Embryonic facial prominence (tissue), 1 donor: Measurements from ENCODE around the gene NCOA4.
"Not testable (repeated sequence)": the region's sequence is repeated elsewhere in the genome, so short reads cannot be mapped to it uniquely, and the experiment has no call there.

Experiments
- DNase-seq: peaks from one replicate; pipeline ENCODE4 v3.0.0-alpha.2; 2016; ENCODE audit errors: extremely low spot score

Gene NCOA4

DNA sequence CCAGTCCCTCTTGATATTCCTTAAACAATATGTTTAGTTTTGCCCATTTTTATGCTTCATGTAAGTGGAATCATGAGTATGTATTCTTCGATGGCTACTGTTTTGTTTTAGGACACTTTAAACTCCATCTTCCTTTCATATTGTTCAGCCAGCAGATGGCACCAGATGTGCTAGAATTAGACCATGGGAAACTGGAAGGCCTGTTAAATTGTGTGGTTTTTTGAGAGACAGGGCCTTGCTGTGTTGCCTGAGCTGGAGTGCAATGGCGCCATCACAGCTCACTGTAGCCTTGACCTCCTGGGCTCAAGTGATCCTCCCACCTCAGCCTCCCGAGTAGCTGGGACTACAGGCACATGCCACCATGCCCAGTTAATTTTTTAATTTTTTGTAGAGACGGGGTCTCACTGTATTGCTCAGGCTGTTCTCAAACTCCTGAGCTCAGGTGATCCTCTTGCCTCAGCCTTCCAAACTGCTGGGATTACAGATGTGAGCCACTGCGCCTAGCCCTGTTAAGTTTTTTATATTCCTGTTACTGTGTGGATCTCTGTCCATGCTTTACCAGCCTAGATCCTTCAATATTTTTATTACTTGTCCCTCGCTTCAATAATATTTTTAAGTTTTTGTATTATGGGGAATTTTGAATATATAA lies 46.8 kb downstream of the NCOA4 start:
- DNase-seq: not testable (repeated sequence)

DNA sequence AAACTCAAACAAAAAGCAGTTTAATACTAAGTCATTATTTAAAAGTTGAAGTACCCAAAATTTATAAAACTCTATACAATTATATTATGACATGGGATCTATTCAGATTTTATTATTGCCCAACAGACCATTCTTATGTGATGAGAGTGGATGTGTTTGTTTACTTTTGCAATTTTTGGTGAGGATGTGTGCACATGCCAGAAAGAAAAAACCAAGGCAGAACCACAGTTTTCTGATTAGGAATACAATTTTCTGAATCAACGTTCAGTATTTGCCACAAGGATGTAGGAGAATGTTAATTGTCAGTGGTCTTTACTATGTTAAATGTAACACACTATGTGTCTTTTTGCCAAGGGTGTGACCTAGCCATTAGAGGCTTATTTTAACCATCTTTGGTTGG lies 49.1 kb downstream of the NCOA4 start:
- DNase-seq: not testable (repeated sequence)

DNA sequence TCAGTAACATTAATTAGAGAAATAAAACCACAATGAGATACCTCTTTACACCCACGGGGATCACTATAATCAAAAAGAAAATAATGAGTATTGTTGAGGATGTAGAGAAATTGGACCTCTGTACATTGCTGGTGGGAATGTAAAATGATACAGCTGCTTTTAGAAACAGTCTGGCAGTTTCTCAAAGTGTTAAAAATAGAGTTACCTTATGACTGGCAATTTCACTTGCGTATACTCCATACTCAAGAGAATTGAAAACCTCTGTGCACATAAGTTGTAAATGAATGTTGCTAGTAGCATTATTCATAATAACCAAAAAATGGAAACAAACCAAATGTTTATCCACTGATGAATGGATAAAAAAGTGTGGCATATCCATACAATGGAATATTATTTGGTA lies 51.9 kb downstream of the NCOA4 start:
- DNase-seq: not testable (repeated sequence)

DNA sequence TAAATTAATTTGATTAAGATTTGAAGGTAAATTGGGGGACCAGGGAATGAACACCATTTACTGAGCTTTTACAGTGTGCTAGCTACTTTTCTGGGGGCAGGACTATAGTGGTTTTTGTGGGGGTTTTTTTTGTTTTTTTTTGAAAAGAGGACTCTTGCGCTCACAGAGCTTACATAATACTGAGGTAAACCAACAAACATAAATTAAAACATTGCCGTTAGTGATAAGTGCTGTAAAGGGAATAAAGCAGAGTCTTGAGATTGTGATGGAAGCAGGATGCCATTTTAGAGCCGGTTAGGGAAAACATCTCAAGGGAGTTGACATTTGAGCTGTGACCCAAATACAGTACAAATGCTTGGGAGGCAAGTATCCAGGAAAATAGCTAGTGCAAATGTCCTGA lies 56.4 kb downstream of the NCOA4 start:
- DNase-seq: not testable (repeated sequence)

DNA sequence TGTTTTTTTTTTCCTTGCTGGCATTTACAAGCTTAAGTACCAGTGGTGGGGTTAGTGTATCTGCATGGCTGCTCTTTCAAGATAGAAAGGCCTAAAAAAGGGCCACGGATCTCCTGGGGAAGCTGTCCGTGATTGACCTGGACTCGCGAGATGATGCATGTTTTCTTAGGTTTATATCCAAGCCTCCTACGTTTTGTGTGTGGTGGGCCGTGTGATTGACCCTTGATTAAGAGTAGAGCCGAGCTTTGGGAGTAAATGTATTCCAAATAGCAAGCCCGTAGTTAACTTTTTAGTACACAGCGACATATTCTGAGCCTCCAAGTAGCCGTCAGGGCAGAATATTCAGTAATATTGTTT lies 57.6 kb downstream of the NCOA4 start:
- not testable (repeated sequence) for DNase-seq

DNA sequence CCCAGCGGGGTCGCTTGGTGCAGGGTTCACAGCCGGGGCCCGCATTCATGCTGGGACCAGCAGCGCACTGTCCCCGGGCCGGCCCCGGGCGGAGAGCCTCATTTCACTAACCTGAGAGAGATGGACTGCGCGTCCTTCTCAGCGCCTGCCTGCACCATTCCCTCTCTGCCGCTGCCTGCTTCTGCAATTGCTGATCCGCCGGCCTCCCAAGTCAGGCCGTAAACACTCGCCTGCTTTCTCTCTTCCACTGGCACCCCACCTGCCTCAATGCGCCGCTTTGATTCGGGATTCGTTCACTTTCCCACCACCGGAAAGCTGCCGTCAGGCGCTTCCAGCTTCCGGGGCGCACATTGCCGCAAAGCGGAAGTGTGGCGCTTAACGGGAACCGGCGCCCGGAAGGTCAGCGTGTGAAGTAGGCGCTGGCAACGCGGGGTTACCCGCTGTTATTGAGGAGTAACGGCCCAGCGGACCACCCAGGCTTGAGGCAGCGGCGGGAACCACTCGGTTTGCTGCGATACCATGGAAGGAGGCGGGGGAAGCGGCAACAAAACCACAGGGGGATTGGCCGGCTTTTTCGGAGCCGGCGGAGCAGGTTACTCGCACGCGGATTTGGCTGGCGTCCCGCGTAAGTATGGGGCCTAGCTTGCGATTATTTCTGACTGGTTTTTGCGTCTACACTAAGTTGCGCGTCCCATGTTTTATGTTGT lies 58.2 kb downstream of the NCOA4 start, which contains the start of gene TIMM23:
Gene TIMM23, plus strand, starts transcription at position 384 of the 707 bp plus-strand sequence. Its CDS starts 136 bp downstream, at position 520.
- peak; percentile 34 for DNase-seq

DNA sequence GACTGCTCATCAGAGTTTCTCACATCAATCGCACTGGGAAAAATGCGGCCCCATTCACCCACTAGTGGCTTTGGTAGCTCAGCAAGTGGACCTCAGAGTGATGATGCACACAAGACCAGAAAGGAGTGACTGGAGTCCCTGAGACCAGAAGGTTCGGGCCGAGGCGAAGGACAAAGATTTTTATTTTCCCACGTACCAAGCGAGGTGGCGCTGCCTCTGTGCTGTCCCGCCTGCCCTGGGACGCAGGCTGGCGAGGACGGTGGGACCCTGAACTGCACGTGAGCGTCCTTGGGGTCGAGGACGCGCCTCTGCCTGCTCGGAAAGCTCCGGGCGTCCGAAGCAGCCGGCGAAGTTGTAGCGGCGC lies 58.7 kb downstream of the NCOA4 start:
- not testable (repeated sequence) for DNase-seq

DNA sequence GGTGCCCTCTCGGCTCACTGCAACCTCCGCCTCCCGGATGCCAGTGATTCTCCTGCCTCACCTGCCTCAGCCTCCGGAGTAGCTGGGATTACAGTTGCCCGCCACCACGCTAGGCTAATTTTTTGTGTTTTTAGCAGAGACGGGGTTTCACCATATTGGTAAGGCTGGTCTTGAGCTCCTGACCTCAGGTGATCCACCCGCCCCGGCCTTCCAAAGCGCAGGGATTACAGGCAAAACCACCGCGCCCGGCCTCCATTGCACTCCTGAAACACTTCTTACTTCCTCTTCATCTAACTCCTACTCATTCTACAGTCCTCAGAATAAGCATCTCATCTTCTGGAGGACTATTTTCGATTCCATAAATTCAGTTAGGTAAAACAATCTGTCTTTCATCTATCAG lies 59.4 kb downstream of the NCOA4 start:
- not testable (repeated sequence) for DNase-seq

DNA sequence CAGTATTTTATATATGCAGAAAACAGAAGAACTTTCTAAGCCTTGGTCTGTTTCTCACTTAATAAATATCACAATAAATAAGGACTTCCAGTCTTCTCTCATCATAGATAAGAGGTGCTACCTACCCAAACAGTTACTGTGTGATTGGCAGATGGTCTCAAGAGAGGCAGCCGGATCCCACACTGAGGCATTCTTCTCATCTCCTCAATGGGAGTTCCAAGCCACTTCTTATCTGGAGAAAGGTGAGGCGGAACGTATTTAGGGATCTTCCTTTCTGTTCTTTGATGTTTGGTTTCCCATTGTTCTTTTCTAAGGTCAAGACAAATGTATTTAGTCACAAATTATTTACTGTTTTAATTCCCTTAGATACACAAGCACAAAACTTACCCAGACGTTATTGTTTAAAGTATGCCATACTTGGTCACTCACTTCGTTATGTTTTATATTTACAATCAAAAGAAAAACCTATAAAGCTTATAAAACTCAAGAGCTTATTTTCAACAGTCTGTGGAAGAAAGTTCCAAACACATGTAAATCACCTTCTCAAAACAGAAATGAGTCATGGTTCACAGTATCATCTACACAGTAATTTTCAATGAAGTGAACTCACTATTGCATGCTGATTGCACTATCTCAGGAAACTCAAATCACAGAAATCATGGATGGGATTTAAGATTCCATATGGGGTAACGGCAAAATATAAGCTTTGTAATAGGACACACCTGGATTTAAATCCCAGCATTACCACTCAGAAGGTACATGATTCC lies 67.6 kb downstream of the NCOA4 start:
- not testable (repeated sequence) for DNase-seq

DNA sequence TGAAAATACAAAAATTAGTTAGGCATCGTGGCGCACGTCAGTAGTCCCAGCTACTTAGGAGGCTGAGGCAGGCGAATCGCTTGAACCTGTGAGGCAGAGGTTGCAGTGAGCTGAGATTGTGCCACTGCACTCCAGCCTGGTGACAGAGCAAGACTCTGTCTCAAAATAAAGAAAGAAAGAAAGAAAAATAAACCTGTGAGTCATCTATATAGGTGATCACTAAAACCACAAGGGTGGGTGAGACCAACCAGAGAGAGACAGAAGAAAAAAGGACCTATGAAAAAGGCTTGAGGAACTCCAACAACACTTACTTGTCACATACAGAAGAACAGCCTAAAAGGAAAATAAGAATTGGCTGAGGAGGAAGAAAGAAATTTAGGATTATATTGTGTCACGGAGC lies 72.5 kb downstream of the NCOA4 start:
- DNase-seq: not testable (repeated sequence)

DNA sequence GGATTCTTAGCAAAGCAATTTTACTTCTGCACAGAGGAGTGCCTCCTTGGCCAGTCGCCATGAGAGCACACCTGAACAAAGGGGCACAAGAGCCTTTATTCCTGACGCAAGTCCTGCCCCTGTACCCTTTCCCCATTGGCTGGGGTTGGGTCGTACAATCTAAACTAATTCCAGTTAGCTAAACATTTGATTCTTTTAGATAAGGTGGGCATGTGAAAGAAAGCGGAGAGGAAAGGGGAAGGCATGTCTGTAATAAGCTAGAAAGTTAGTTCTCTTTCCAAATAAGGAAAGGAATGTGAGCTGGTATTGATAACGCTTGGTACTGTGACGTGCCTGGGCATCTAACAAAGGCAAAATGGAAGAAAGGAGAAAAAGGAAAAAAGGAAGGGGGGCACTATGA lies 73.8 kb downstream of the NCOA4 start:
- DNase-seq: not testable (repeated sequence)
